H9 (cell line): Measurements from ENCODE around the gene BPIFB3. TPM values are rescaled to one million over a fixed set of nuclear protein-coding genes. Genes with fewer than 3 reads are reported as not detected.

Experiments
- DNase-seq: peaks from one replicate; pipeline ENCODE4 v3.0.0-alpha.2; 2017
- H2AFZ ChIP-seq: one replicate; pipeline ENCODE4 v1.6.1; 2013; ENCODE audit warnings: mild to moderate bottlenecking, low read length, control low read depth, moderate library complexity
- H2AK5ac ChIP-seq: 2 replicates; pipeline ENCODE4 v1.6.1; 2013; ENCODE audit warnings: low read length, control low read depth, mixed read lengths; ENCODE audit not compliant: insufficient read length
- H2BK120ac ChIP-seq: one replicate; pipeline ENCODE4 v1.6.1; 2013; ENCODE audit warnings: low read depth, mild to moderate bottlenecking, low read length, control low read depth, inconsistent platforms; ENCODE audit not compliant: poor library complexity, severe bottlenecking
- H2BK12ac ChIP-seq: 2 replicates; pipeline ENCODE4 v1.6.1; 2013; ENCODE audit warnings: low read length, control low read depth, mixed read lengths, low read depth; ENCODE audit not compliant: insufficient read length
- H2BK15ac ChIP-seq: 2 replicates; pipeline ENCODE4 v1.6.1; 2013; ENCODE audit warnings: low read depth, low read length, control low read depth
- H2BK20ac ChIP-seq: one replicate; pipeline ENCODE4 v1.6.1; 2013; ENCODE audit warnings: low read depth, mild to moderate bottlenecking, low read length, control low read depth, inconsistent platforms; ENCODE audit not compliant: poor library complexity, severe bottlenecking
- H2BK5ac ChIP-seq: 2 replicates; pipeline ENCODE4 v1.6.1; 2013; ENCODE audit warnings: low read length, control low read depth, mixed read lengths; ENCODE audit not compliant: insufficient read length
- H3K14ac ChIP-seq: 2 replicates; pipeline ENCODE4 v1.6.1; 2013; ENCODE audit warnings: low read length, control low read depth; ENCODE audit not compliant: insufficient read depth
- H3K18ac ChIP-seq: 2 replicates; pipeline ENCODE4 v1.6.1; 2013; ENCODE audit warnings: low read depth, mild to moderate bottlenecking, mixed read lengths, low read length, control low read depth; ENCODE audit not compliant: insufficient read length
- H3K23ac ChIP-seq: 2 replicates; pipeline ENCODE4 v1.6.1; 2013; ENCODE audit warnings: low read length, control low read depth, mixed read lengths, low read depth; ENCODE audit not compliant: insufficient read length
- H3K23me2 ChIP-seq: 2 replicates; pipeline ENCODE4 v1.6.1; 2013; ENCODE audit warnings: low read depth, mild to moderate bottlenecking, mixed read lengths, low read length, control low read depth; ENCODE audit not compliant: insufficient read length, poor library complexity, severe bottlenecking
- H3K27ac ChIP-seq: 2 replicates; pipeline ENCODE4 v1.5.1; 2013; ENCODE audit warnings: low read length, control low read depth, mixed read lengths, low read depth; ENCODE audit not compliant: insufficient read length
- H3K27me3 ChIP-seq: 2 replicates; pipeline ENCODE4 v1.6.1; 2013; ENCODE audit warnings: low read length, control low read depth, inconsistent platforms; ENCODE audit not compliant: insufficient read depth
- H3K4ac ChIP-seq: 2 replicates; pipeline ENCODE4 v1.6.1; 2013; ENCODE audit warnings: low read depth, mild to moderate bottlenecking, control low read depth, inconsistent platforms, low read length, moderate library complexity
- H3K4me1 ChIP-seq: 2 replicates; pipeline ENCODE4 v1.6.1; 2013; ENCODE audit warnings: low read length, control low read depth, inconsistent platforms; ENCODE audit not compliant: insufficient read depth
- H3K4me2 ChIP-seq: 2 replicates; pipeline ENCODE4 v1.6.1; 2013; ENCODE audit warnings: low read length, control low read depth, mixed read lengths; ENCODE audit not compliant: insufficient read length, insufficient read depth
- H3K56ac ChIP-seq: 2 replicates; pipeline ENCODE4 v1.6.1; 2013; ENCODE audit warnings: low read depth, mild to moderate bottlenecking, mixed read lengths, low read length, control low read depth; ENCODE audit not compliant: insufficient read length
- H3K79me1 ChIP-seq: 2 replicates; pipeline ENCODE4 v1.6.1; 2013; ENCODE audit warnings: low read depth, mild to moderate bottlenecking, moderate library complexity, low read length, control low read depth, inconsistent platforms; ENCODE audit not compliant: insufficient read depth, poor library complexity, severe bottlenecking
- H3K79me2 ChIP-seq: 2 replicates; pipeline ENCODE4 v1.6.1; 2013; ENCODE audit warnings: low read length, control low read depth, inconsistent platforms; ENCODE audit not compliant: insufficient read depth
- H3K9ac ChIP-seq: 2 replicates; pipeline ENCODE4 v1.6.1; 2013; ENCODE audit warnings: low read length, control low read depth, mixed read lengths; ENCODE audit not compliant: insufficient read length; ENCODE audit errors: extremely low read depth
- H3K9me3 ChIP-seq: one replicate; pipeline ENCODE4 v1.6.1; 2013; ENCODE audit warnings: low read depth, low read length, inconsistent platforms; ENCODE audit not compliant: control insufficient read depth
- H3T11ph ChIP-seq: one replicate; pipeline ENCODE4 v1.6.1; 2013; ENCODE audit warnings: mild to moderate bottlenecking, low read length, control low read depth, inconsistent platforms
- H4K20me1 ChIP-seq: one replicate; pipeline ENCODE4 v1.6.1; 2013; ENCODE audit not compliant: control insufficient read depth, insufficient read length, insufficient read depth
- H4K5ac ChIP-seq: 2 replicates; pipeline ENCODE4 v1.6.1; 2013; ENCODE audit warnings: low read depth, mild to moderate bottlenecking, mixed read lengths, low read length, control low read depth; ENCODE audit not compliant: insufficient read length
- H4K8ac ChIP-seq: replicated peaks from 2 replicates; pipeline ENCODE4 v1.6.1; 2013; ENCODE audit warnings: low read length, control low read depth, mixed read lengths, low read depth; ENCODE audit not compliant: insufficient read length
- H4K91ac ChIP-seq: 2 replicates; pipeline ENCODE4 v1.6.1; 2013; ENCODE audit warnings: low read depth, mild to moderate bottlenecking, moderate library complexity, mixed read lengths, low read length, control low read depth; ENCODE audit not compliant: insufficient read length
- H3K27ac Mint-ChIP-seq, 3 experiments: 2 replicates in 2 of 3; 3 replicates in 1 of 3; pipeline ENCODE4 v1.8.0; 2020 to 2021; ENCODE audit warnings: mixed read lengths in 3 of 3, mild to moderate bottlenecking in 1 of 3, moderate library complexity in 1 of 3
- H3K27me3 Mint-ChIP-seq: 2 replicates; pipeline ENCODE4 v1.8.0; 2021; ENCODE audit warnings: low read depth, mild to moderate bottlenecking, moderate library complexity, mixed read lengths
- H3K36me3 Mint-ChIP-seq, 3 experiments: 2 replicates in 2 of 3; 3 replicates in 1 of 3; pipeline ENCODE4 v1.8.0; 2020 to 2021; ENCODE audit warnings: low read depth in 3 of 3, mixed read lengths in 3 of 3; ENCODE audit not compliant: insufficient read depth in 1 of 3
- H3K4me1 Mint-ChIP-seq, 2 experiments: 2 replicates each; pipeline ENCODE4 v1.8.0; 2020; ENCODE audit warnings: mixed read lengths in 2 of 2
- H3K4me3 Mint-ChIP-seq, 2 experiments: 2 replicates in 1 of 2; 3 replicates in 1 of 2; pipeline ENCODE4 v1.8.0; 2020 to 2021; ENCODE audit warnings: mild to moderate bottlenecking in 2 of 2, mixed read lengths in 2 of 2, moderate library complexity in 1 of 2
- H3K9me3 Mint-ChIP-seq, 2 experiments: 2 replicates in 1 of 2; 3 replicates in 1 of 2; pipeline ENCODE4 v1.8.0; 2020; ENCODE audit warnings: mild to moderate bottlenecking in 2 of 2, mixed read lengths in 2 of 2, moderate library complexity in 1 of 2
- WGBS: extraction: QIAGEN DNeasy Blood & Tissue Kit; methylation state at CpG from one replicate; pipeline ENCODE4 v1.1.7; 2013; ENCODE audit warnings: missing lambda C conversion rate, low lambda C conversion rate, mixed read lengths; ENCODE audit not compliant: insufficient read length; ENCODE audit errors: extremely low coverage; 5-methylcytosine and 5-hydroxymethylcytosine counted together
- total RNA-seq: library from RNA; stranded (reverse); gene quantifications from 2 replicates; pipeline ENCODE4 v1.2.1, GENCODE V29; 2021
- TF ChIP-seq, protein P1 (sequence below): fragments of 200-600 bp; sonication (generic); conservative IDR thresholded peaks from 3 replicates; pipeline ENCODE4 v1.8.0; 2021; ENCODE audit warnings: antibody characterized with exemption, mild to moderate bottlenecking

Gene BPIFB3
- total RNA-seq, 1 experiment from 2014 or later = not detected

DNA sequence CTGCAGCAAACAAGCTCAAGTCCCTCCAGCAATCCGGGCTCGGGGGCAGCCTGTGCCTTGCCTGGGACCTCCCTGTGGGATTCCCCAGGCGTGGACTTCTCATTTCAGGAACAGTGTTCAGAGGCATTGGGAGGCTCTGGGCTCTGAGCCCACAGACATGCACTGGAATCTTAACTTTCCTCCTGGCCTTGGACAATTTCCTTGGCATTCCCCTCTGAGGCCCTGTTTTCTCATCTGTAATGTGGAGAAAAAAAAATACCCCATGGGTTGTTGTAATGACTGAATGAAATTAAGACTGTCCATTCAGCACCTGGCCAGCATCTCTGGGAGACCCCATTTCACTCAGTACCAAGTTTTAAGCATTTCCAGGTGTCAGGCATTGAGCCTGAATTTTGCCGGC is 43.3 kb downstream of the BPIFB3 start:
- Mint-ChIP-seq H3K27ac (no peak overlapping the region), H3K27me3 (peaks cover 6% of the 10 kb centered on the region), H3K36me3 (no peaks in the 10 kb centered on the region), H3K9me3 (no peaks in the 10 kb centered on the region), H3K4me3 (no peak overlapping the region), H3K4me1 (peaks cover 2 to 3% of the 10 kb centered on the region in 2 experiments; a peak in 2 of 4 replicates)
- Histone ChIP-seq H3K14ac (no peak overlapping the region), H3K9me3 (no peaks in the 10 kb centered on the region), H3K79me1 (no peaks in the 10 kb centered on the region), H3T11ph (no peak overlapping the region), H4K20me1 (no peaks in the 10 kb centered on the region), H3K56ac (no peak overlapping the region), H4K5ac (no peak overlapping the region), H2BK12ac (no peak overlapping the region), H2BK5ac (no peak overlapping the region), H2BK20ac (no peak overlapping the region), H3K27me3 (no peaks in the 10 kb centered on the region), H2BK120ac (no peak overlapping the region), H3K23me2 (no peaks in the 10 kb centered on the region), H3K27ac (no peak overlapping the region), H2AFZ (no peak overlapping the region), H2AK5ac (no peak overlapping the region), H3K18ac (no peak overlapping the region), H3K4me2 (no peak overlapping the region), H2BK15ac (no peak overlapping the region), H4K91ac (no peak overlapping the region), H3K4ac (no peak overlapping the region), H3K79me2 (no peaks in the 10 kb centered on the region), H3K4me1 (no peaks in the 10 kb centered on the region), H3K9ac (no peak overlapping the region), H3K23ac (no peak overlapping the region), H4K8ac (no peak overlapping the region)
- TF ChIP-seq, protein P1, sequence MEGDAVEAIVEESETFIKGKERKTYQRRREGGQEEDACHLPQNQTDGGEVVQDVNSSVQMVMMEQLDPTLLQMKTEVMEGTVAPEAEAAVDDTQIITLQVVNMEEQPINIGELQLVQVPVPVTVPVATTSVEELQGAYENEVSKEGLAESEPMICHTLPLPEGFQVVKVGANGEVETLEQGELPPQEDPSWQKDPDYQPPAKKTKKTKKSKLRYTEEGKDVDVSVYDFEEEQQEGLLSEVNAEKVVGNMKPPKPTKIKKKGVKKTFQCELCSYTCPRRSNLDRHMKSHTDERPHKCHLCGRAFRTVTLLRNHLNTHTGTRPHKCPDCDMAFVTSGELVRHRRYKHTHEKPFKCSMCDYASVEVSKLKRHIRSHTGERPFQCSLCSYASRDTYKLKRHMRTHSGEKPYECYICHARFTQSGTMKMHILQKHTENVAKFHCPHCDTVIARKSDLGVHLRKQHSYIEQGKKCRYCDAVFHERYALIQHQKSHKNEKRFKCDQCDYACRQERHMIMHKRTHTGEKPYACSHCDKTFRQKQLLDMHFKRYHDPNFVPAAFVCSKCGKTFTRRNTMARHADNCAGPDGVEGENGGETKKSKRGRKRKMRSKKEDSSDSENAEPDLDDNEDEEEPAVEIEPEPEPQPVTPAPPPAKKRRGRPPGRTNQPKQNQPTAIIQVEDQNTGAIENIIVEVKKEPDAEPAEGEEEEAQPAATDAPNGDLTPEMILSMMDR = no peak
- DNase-seq = no peak
- WGBS = no CpG with 5 or more reads among the region's 4 CpGs
